SK-N-MC (cell line): ENCODE data around the gene ADAMTSL3.

ENCODE experiments used
- EZH2 ChIP-seq: fragments of 200-600 bp; sonication (generic); IDR thresholded peaks from one replicate; pipeline ENCODE4 v1.6.1; 2017; ENCODE audit warnings: antibody characterized with exemption
- POLR2AphosphoS5 ChIP-seq: IDR thresholded peaks from 2 replicates; pipeline ENCODE4 v1.6.1; 2012; ENCODE audit warnings: mild to moderate bottlenecking, low read depth, low read length, borderline replicate concordance

DNA sequence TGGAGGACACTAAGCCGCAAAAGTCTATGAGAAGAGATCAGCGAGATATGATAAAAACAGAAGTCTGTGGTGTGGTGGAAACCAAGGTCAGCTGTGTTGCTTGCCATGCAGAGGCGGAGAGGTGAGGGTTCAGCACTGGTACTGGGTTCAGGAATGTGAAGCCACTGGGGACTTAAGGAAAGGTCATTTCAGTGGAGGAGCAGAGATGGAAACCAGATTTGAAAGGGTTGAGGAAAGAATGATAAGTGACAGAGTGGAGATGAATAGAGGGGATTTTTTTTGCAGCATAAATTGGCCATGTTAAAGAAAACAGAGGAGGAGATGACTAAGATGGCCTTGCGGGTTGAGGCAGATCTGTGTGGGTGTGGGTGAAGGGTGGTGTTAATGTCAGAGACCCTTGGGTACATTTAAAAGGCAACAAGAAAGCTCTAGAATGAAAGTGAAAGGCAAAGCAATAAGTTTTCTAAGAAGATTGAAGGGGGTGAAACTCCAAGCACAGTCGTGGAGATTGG, 265.5 kb downstream of the ADAMTSL3 start:
- no peak for TF ChIP-seq POLR2AphosphoS5
- no peak for TF ChIP-seq EZH2
